VCaP (cell line): ENCODE results near the gene NEO1.

Experiments
- H3K27ac ChIP-seq: fragments of 450-650 bp; 2 replicates; pipeline ENCODE4 v1.5.1; 2017
- TF ChIP-seq, protein P1 (sequence below): fragments of 450-650 bp; conservative IDR thresholded peaks from 2 replicates; pipeline ENCODE4 v1.5.1; 2017; ENCODE audit warnings: mild to moderate bottlenecking, moderate library complexity

The NEO1 gene

DNA sequence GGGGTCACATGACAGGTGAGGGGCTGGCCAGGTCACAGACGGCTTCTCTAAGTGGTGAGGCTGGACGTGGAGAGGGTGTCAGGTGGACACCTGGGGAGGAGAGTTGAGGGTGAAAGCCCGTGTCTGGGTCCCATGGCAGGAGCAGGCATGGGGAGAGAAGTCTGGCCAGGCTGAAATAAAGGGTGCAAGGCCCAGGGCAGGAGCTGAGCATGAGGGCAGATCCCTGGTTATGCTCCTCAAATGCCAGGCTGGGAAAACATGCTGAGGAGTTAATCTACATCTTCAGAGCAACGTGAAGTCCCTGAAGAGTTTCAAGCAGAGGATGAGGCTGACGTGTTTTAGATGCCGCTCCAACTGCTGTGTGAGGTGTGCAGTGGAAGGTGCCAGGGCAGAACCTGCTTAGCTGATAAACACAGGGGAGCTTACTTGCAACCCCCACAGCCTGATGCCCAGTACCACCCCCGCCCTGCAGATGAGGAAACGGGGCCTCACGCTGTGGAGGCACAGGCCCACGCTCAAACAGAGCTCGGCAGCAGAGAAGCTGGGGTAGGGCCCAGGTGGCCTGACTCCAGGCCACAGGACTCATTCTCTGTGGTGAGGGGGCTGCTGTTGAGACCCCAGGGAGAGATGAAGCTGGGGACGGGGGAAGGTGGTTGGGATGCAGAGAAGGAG, 276.0 kb downstream of the NEO1 start:
- no peak overlapping the region for H3K27ac ChIP-seq
- TF ChIP-seq, protein P1, sequence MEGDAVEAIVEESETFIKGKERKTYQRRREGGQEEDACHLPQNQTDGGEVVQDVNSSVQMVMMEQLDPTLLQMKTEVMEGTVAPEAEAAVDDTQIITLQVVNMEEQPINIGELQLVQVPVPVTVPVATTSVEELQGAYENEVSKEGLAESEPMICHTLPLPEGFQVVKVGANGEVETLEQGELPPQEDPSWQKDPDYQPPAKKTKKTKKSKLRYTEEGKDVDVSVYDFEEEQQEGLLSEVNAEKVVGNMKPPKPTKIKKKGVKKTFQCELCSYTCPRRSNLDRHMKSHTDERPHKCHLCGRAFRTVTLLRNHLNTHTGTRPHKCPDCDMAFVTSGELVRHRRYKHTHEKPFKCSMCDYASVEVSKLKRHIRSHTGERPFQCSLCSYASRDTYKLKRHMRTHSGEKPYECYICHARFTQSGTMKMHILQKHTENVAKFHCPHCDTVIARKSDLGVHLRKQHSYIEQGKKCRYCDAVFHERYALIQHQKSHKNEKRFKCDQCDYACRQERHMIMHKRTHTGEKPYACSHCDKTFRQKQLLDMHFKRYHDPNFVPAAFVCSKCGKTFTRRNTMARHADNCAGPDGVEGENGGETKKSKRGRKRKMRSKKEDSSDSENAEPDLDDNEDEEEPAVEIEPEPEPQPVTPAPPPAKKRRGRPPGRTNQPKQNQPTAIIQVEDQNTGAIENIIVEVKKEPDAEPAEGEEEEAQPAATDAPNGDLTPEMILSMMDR = no peak

DNA sequence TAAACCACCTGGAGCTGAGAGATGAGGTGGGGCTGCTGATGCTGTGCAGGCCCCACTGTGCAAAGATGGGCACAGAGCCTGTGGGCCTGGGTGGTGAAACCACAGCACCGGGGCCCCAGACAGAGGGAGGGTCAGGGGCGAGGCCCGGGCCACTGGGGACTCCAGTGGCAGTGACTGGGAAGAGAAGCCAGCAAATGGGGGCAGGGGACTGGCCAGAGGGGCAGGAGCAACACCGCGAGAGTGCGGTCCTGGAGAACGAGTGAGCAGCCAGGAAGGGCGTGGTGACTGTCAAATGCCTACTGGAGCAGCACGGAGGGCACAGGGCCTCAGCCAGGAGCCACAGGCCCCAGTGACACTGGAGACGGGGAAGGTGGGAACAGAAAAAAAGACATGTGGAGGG, 276.7 kb downstream of the NEO1 start:
- TF ChIP-seq, protein P1 = no peak
- no peak overlapping the region for H3K27ac ChIP-seq

DNA sequence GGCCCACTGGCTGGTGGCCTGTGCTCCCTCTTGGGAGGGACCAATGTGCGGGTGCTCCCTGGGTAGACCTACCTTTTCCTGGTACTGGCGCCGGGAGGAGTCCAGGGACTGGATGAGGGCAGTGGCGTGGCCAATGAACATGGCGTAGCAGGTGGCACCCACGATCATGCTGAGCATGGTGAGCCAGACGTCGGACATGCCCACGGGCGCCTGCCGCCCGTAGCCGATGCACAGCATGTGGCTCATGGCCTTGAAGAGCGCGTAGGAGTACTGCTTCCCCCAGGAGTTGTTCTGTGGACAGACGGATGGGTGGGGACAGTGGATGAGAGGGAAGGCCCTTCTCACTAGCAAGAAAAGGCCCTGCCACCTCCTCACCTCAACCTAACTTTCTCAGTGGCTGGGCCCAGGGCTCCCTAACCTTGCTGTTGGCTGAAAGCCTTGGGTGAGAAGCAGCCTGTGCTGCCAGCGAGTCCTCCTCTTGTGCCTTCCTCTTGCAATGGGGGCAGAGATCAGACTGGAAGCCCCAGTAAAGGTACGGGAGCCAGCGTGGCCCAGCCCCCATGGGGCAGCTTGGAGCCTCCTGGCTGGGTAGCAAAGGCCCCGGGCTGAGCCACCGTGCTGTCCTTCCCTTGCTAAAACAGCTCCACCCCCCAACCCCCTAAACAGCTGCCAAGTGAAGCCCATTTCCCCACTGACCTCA, 277.4 kb downstream of the NEO1 start:
- no peak overlapping the region for H3K27ac ChIP-seq
- TF ChIP-seq, protein P1 = no peak

DNA sequence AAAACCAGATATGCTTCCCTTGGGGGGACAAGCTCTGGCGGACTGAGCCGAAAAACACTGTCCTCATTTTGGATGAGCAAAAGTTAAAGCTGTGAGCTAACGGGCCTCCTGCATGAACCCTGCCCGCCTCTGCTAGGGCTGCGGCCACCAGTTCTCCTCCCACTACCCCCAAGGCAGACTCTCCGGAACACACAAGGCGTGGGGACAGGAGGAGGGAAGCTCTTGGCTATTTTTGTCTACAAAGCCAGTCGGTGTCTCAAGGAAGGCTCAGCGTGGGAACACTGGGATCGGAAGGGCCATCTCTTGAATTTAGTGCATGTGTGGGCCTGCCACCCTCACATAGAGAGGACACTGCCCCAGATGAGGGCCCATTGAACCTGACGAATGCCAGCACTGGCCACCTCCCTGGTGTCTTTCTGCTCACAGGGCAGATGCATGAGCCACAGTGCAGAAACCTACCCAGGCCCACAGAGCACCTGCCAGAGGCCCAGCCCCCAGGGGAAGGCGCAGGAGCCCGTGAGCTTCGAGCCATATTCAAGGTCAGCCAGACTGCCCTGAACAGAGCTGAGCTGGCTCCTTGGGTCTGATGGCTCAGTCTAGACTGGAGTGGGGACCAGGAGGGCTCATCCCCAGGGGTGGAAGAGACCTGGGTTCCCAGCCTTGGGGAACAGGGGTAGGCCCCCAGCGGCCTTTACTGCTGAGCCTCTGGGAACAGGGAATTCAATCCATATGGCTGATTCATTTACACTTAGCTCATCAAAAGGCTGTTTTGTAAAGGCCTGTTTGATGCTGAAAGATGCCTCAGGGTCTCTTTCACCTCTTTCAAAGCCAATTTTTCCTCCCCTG, 278.2 kb downstream of the NEO1 start:
- H3K27ac ChIP-seq = no peak overlapping the region
- TF ChIP-seq, protein P1 = no peak

DNA sequence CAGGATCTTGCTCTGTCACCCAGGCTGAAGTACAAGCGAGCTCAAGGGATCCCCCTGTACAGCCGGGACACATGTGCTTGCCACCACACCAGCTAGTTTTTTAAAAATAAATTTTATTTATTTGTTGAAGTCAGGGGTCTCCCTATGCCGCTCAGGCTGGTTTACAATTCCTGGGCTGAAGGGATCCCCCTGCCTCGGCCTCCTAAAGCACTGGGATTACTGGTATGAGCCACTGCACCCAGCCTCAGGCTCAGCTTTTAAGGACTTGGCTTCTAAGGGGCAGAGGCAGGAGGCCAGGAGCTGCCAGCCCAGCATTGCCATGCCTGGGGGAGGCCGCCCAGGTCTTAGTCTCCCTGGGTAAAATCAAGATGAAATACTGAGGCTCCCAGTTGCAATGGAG, 279.2 kb downstream of the NEO1 start:
- TF ChIP-seq, protein P1 = no peak
- H3K27ac ChIP-seq = no peak overlapping the region

DNA sequence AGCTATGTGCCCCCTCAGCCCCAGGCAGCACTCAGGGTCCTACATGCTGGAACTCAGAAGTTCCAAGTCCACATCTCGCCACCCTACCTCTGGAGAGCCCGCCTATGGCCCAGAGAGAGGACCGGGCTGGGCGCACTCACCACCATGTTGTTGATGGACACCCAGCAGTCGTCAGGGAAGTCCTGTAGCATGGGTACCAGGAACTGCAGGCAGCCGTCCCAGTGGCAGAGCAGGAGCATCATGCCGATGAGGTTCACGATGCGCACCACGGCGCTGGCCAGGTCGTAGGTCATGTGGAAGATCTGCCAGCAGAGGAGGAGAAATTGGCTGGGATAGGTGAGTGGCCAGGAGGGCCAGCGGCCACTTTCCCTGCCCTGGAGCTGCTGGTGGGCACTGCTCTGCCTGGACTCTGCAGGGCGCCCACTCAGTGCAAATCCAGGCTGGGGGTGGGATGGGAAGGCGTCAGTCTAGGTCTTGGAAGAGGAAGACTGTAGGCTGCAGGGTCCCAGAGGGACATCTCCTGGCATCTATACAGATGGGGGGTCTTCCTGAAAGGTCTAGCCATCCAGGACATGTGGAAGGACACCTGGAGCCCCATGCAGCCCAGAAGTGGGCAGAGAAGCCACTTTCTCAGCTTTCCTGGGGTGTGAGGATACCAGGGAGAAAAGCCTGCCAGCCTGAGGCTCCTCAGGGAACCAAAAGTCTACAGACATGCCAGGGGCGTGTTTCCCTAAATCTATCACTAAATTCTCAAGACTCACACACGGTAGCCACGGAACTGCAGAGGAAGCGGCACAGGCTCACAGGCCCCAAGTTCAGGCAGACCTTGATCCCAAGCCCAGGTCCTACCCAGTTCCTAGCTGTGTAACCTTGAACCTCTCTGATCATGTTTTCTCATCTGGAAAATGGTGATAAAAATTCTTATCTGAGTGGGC, 280.0 kb downstream of the NEO1 start:
- TF ChIP-seq, protein P1 = no peak

More for the DNA sequence above, 280.0 kb downstream of the NEO1 start:
- no peak overlapping the region for H3K27ac ChIP-seq
